H9 (cell line): ENCODE data around the gene MKX. TPM values are rescaled to one million over a fixed set of nuclear protein-coding genes. Genes with fewer than 3 reads are reported as not detected.

ENCODE experiments used
- DNase-seq: peaks from one replicate; pipeline ENCODE4 v3.0.0-alpha.2; 2017
- H2AFZ ChIP-seq: one replicate; pipeline ENCODE4 v1.6.1; 2013; ENCODE audit warnings: mild to moderate bottlenecking, low read length, control low read depth, moderate library complexity
- H2AK5ac ChIP-seq: 2 replicates; pipeline ENCODE4 v1.6.1; 2013; ENCODE audit warnings: low read length, control low read depth, mixed read lengths; ENCODE audit not compliant: insufficient read length
- H2BK120ac ChIP-seq: one replicate; pipeline ENCODE4 v1.6.1; 2013; ENCODE audit warnings: low read depth, mild to moderate bottlenecking, low read length, control low read depth, inconsistent platforms; ENCODE audit not compliant: poor library complexity, severe bottlenecking
- H2BK12ac ChIP-seq: 2 replicates; pipeline ENCODE4 v1.6.1; 2013; ENCODE audit warnings: low read length, control low read depth, mixed read lengths, low read depth; ENCODE audit not compliant: insufficient read length
- H2BK15ac ChIP-seq: 2 replicates; pipeline ENCODE4 v1.6.1; 2013; ENCODE audit warnings: low read depth, low read length, control low read depth
- H2BK20ac ChIP-seq: one replicate; pipeline ENCODE4 v1.6.1; 2013; ENCODE audit warnings: low read depth, mild to moderate bottlenecking, low read length, control low read depth, inconsistent platforms; ENCODE audit not compliant: poor library complexity, severe bottlenecking
- H2BK5ac ChIP-seq: 2 replicates; pipeline ENCODE4 v1.6.1; 2013; ENCODE audit warnings: low read length, control low read depth, mixed read lengths; ENCODE audit not compliant: insufficient read length
- H3K14ac ChIP-seq: 2 replicates; pipeline ENCODE4 v1.6.1; 2013; ENCODE audit warnings: low read length, control low read depth; ENCODE audit not compliant: insufficient read depth
- H3K18ac ChIP-seq: 2 replicates; pipeline ENCODE4 v1.6.1; 2013; ENCODE audit warnings: low read depth, mild to moderate bottlenecking, mixed read lengths, low read length, control low read depth; ENCODE audit not compliant: insufficient read length
- H3K23ac ChIP-seq: 2 replicates; pipeline ENCODE4 v1.6.1; 2013; ENCODE audit warnings: low read length, control low read depth, mixed read lengths, low read depth; ENCODE audit not compliant: insufficient read length
- H3K23me2 ChIP-seq: 2 replicates; pipeline ENCODE4 v1.6.1; 2013; ENCODE audit warnings: low read depth, mild to moderate bottlenecking, mixed read lengths, low read length, control low read depth; ENCODE audit not compliant: insufficient read length, poor library complexity, severe bottlenecking
- H3K27ac ChIP-seq: 2 replicates; pipeline ENCODE4 v1.5.1; 2013; ENCODE audit warnings: low read length, control low read depth, mixed read lengths, low read depth; ENCODE audit not compliant: insufficient read length
- H3K27me3 ChIP-seq: 2 replicates; pipeline ENCODE4 v1.6.1; 2013; ENCODE audit warnings: low read length, control low read depth, inconsistent platforms; ENCODE audit not compliant: insufficient read depth
- H3K4ac ChIP-seq: 2 replicates; pipeline ENCODE4 v1.6.1; 2013; ENCODE audit warnings: low read depth, mild to moderate bottlenecking, control low read depth, inconsistent platforms, low read length, moderate library complexity
- H3K4me1 ChIP-seq: 2 replicates; pipeline ENCODE4 v1.6.1; 2013; ENCODE audit warnings: low read length, control low read depth, inconsistent platforms; ENCODE audit not compliant: insufficient read depth
- H3K4me2 ChIP-seq: 2 replicates; pipeline ENCODE4 v1.6.1; 2013; ENCODE audit warnings: low read length, control low read depth, mixed read lengths; ENCODE audit not compliant: insufficient read length, insufficient read depth
- H3K56ac ChIP-seq: 2 replicates; pipeline ENCODE4 v1.6.1; 2013; ENCODE audit warnings: low read depth, mild to moderate bottlenecking, mixed read lengths, low read length, control low read depth; ENCODE audit not compliant: insufficient read length
- H3K79me1 ChIP-seq: 2 replicates; pipeline ENCODE4 v1.6.1; 2013; ENCODE audit warnings: low read depth, mild to moderate bottlenecking, moderate library complexity, low read length, control low read depth, inconsistent platforms; ENCODE audit not compliant: insufficient read depth, poor library complexity, severe bottlenecking
- H3K79me2 ChIP-seq: 2 replicates; pipeline ENCODE4 v1.6.1; 2013; ENCODE audit warnings: low read length, control low read depth, inconsistent platforms; ENCODE audit not compliant: insufficient read depth
- H3K9ac ChIP-seq: 2 replicates; pipeline ENCODE4 v1.6.1; 2013; ENCODE audit warnings: low read length, control low read depth, mixed read lengths; ENCODE audit not compliant: insufficient read length; ENCODE audit errors: extremely low read depth
- H3K9me3 ChIP-seq: one replicate; pipeline ENCODE4 v1.6.1; 2013; ENCODE audit warnings: low read depth, low read length, inconsistent platforms; ENCODE audit not compliant: control insufficient read depth
- H3T11ph ChIP-seq: one replicate; pipeline ENCODE4 v1.6.1; 2013; ENCODE audit warnings: mild to moderate bottlenecking, low read length, control low read depth, inconsistent platforms
- H4K20me1 ChIP-seq: one replicate; pipeline ENCODE4 v1.6.1; 2013; ENCODE audit not compliant: control insufficient read depth, insufficient read length, insufficient read depth
- H4K5ac ChIP-seq: 2 replicates; pipeline ENCODE4 v1.6.1; 2013; ENCODE audit warnings: low read depth, mild to moderate bottlenecking, mixed read lengths, low read length, control low read depth; ENCODE audit not compliant: insufficient read length
- H4K8ac ChIP-seq: replicated peaks from 2 replicates; pipeline ENCODE4 v1.6.1; 2013; ENCODE audit warnings: low read length, control low read depth, mixed read lengths, low read depth; ENCODE audit not compliant: insufficient read length
- H4K91ac ChIP-seq: 2 replicates; pipeline ENCODE4 v1.6.1; 2013; ENCODE audit warnings: low read depth, mild to moderate bottlenecking, moderate library complexity, mixed read lengths, low read length, control low read depth; ENCODE audit not compliant: insufficient read length
- H3K27ac Mint-ChIP-seq, 3 experiments: 2 replicates in 2 of 3; 3 replicates in 1 of 3; pipeline ENCODE4 v1.8.0; 2020 to 2021; ENCODE audit warnings: mixed read lengths in 3 of 3, mild to moderate bottlenecking in 1 of 3, moderate library complexity in 1 of 3
- H3K27me3 Mint-ChIP-seq: 2 replicates; pipeline ENCODE4 v1.8.0; 2021; ENCODE audit warnings: low read depth, mild to moderate bottlenecking, moderate library complexity, mixed read lengths
- H3K36me3 Mint-ChIP-seq, 3 experiments: 2 replicates in 2 of 3; 3 replicates in 1 of 3; pipeline ENCODE4 v1.8.0; 2020 to 2021; ENCODE audit warnings: low read depth in 3 of 3, mixed read lengths in 3 of 3; ENCODE audit not compliant: insufficient read depth in 1 of 3
- H3K4me1 Mint-ChIP-seq, 2 experiments: 2 replicates each; pipeline ENCODE4 v1.8.0; 2020; ENCODE audit warnings: mixed read lengths in 2 of 2
- H3K4me3 Mint-ChIP-seq, 2 experiments: 2 replicates in 1 of 2; 3 replicates in 1 of 2; pipeline ENCODE4 v1.8.0; 2020 to 2021; ENCODE audit warnings: mild to moderate bottlenecking in 2 of 2, mixed read lengths in 2 of 2, moderate library complexity in 1 of 2
- H3K9me3 Mint-ChIP-seq, 2 experiments: 2 replicates in 1 of 2; 3 replicates in 1 of 2; pipeline ENCODE4 v1.8.0; 2020; ENCODE audit warnings: mild to moderate bottlenecking in 2 of 2, mixed read lengths in 2 of 2, moderate library complexity in 1 of 2
- CTCF ChIP-seq: fragments of 200-600 bp; sonication (generic); conservative IDR thresholded peaks from 3 replicates; pipeline ENCODE4 v1.8.0; 2021; ENCODE audit warnings: antibody characterized with exemption, mild to moderate bottlenecking
- WGBS: extraction: QIAGEN DNeasy Blood & Tissue Kit; methylation state at CpG from one replicate; pipeline ENCODE4 v1.1.7; 2013; ENCODE audit warnings: missing lambda C conversion rate, low lambda C conversion rate, mixed read lengths; ENCODE audit not compliant: insufficient read length; ENCODE audit errors: extremely low coverage; 5-methylcytosine and 5-hydroxymethylcytosine counted together
- total RNA-seq: library from RNA; stranded (reverse); gene quantifications from 2 replicates; pipeline ENCODE4 v1.2.1, GENCODE V29; 2021

MKX gene
- total RNA-seq, 1 experiment from 2014 or later = 0.46 TPM

DNA sequence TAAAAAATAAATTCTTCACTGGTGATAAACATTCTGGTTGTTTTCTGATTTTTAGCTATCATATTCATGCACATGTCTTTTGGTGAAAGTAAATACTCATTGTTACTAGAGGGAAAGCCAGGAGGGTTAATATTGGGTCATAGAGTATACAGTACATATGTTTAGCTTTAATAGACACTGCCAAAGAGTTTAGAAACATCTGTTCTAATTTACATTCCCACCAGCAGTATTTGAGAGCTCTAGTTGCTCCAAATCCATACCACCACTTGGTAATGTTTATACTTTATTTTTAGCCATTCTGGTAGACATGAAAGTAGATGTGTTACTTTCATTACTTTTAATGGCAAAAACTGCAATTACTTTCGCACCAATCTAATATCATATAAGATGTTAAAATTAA, 108.8 kb downstream of the MKX start:
- Mint-ChIP-seq H3K9me3 (peaks cover 0 to 3% of the 10 kb centered on the region in 2 experiments; a peak in 2 of 5 replicates), H3K4me1 (no peaks in the 10 kb centered on the region), H3K27ac (no peak overlapping the region), H3K27me3 (no peaks in the 10 kb centered on the region), H3K36me3 (no peaks in the 10 kb centered on the region), H3K4me3 (no peak overlapping the region)
- H2AK5ac ChIP-seq = no peak overlapping the region
- no peaks in the 10 kb centered on the region for H3K4me1 ChIP-seq
- H3K79me2 ChIP-seq = no peaks in the 10 kb centered on the region
- H3K4ac ChIP-seq = no peak overlapping the region
- no peak overlapping the region for H4K5ac ChIP-seq
- no peak overlapping the region for H3K18ac ChIP-seq
- DNase-seq = no peak
- H4K8ac ChIP-seq = no peak overlapping the region
- no peak for TF ChIP-seq CTCF
- H2BK120ac ChIP-seq = no peak overlapping the region
- no peaks in the 10 kb centered on the region for H3K23me2 ChIP-seq
- no peaks in the 10 kb centered on the region for H3K79me1 ChIP-seq
- no peaks in the 10 kb centered on the region for H3K9me3 ChIP-seq
- no peak overlapping the region for H3K23ac ChIP-seq
- no peak overlapping the region for H3K27ac ChIP-seq
- H2BK20ac ChIP-seq = no peak overlapping the region
- H3K27me3 ChIP-seq = no peaks in the 10 kb centered on the region
- no peak overlapping the region for H2BK5ac ChIP-seq
- H3K14ac ChIP-seq = no peak overlapping the region
- no peak overlapping the region for H2BK12ac ChIP-seq
- no peak overlapping the region for H3K4me2 ChIP-seq
- H4K20me1 ChIP-seq = no peaks in the 10 kb centered on the region
- WGBS = no CpG with 5 or more reads among the region's 1 CpG
- H2BK15ac ChIP-seq = no peak overlapping the region
- no peak overlapping the region for H2AFZ ChIP-seq
- no peak overlapping the region for H3T11ph ChIP-seq
- H3K9ac ChIP-seq = no peak overlapping the region
- no peak overlapping the region for H4K91ac ChIP-seq
- no peak overlapping the region for H3K56ac ChIP-seq
